ENCODE results near the gene STK11IP. TPM values are rescaled to one million over a fixed set of nuclear protein-coding genes. Genes with fewer than 3 reads are reported as not detected.

The STK11IP gene
- total and polyA plus RNA-seq, 2 of the 13 experiments (the other 11 are each of a cell fraction or from before 2014, with no cell fraction given), result 12.8 to 24.0 TPM

DNA sequence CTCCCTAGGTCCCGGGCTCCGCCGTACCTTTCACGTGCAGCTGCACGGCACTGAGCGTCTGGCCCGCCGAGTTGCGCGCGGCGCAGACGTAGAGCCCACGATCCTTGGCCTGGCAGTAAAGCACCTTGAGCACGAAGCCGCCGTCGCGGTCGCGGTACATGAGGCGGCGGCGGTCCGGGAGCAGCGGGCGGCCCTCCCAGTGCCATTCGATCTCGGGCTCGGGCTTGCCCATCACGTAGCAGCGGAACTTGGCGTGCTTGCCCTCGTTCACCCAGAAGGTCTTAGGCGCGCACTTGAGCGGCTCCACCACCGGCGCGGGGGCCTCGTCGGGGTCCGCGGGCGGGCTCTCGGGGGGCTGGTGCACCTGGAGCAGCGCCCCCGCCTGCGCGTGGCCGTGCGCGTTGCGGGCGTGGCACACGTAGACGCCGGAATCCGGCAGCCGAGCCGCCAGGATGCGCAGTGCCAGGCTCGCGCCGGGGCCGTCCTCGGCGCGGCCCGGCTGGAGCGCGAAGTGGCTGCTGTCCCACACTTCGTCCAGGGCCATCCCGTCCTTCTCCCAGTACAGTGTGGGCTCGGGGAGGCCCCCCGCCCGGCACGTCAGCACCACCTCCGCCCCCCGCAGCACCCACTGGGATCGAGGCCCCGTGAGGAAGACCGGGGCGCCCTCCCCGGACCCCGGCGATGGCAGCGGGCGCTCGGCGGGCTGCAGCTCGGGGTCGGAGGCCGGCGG lies 27.3 kb upstream of the STK11IP start (continued):
- TF ChIP-seq, protein P1, sequence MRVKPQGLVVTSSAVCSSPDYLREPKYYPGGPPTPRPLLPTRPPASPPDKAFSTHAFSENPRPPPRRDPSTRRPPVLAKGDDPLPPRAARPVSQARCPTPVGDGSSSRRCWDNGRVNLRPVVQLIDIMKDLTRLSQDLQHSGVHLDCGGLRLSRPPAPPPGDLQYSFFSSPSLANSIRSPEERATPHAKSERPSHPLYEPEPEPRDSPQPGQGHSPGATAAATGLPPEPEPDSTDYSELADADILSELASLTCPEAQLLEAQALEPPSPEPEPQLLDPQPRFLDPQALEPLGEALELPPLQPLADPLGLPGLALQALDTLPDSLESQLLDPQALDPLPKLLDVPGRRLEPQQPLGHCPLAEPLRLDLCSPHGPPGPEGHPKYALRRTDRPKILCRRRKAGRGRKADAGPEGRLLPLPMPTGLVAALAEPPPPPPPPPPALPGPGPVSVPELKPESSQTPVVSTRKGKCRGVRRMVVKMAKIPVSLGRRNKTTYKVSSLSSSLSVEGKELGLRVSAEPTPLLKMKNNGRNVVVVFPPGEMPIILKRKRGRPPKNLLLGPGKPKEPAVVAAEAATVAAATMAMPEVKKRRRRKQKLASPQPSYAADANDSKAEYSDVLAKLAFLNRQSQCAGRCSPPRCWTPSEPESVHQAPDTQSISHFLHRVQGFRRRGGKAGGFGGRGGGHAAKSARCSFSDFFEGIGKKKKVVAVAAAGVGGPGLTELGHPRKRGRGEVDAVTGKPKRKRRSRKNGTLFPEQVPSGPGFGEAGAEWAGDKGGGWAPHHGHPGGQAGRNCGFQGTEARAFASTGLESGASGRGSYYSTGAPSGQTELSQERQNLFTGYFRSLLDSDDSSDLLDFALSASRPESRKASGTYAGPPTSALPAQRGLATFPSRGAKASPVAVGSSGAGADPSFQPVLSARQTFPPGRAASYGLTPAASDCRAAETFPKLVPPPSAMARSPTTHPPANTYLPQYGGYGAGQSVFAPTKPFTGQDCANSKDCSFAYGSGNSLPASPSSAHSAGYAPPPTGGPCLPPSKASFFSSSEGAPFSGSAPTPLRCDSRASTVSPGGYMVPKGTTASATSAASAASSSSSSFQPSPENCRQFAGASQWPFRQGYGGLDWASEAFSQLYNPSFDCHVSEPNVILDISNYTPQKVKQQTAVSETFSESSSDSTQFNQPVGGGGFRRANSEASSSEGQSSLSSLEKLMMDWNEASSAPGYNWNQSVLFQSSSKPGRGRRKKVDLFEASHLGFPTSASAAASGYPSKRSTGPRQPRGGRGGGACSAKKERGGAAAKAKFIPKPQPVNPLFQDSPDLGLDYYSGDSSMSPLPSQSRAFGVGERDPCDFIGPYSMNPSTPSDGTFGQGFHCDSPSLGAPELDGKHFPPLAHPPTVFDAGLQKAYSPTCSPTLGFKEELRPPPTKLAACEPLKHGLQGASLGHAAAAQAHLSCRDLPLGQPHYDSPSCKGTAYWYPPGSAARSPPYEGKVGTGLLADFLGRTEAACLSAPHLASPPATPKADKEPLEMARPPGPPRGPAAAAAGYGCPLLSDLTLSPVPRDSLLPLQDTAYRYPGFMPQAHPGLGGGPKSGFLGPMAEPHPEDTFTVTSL (CRISPR knock-in tag; IDR thresholded peaks at IDR 0.05; ENCODE audit: borderline replicate concordance), result 0 out of 2 replicates have a peak, but pooled peaks have one; percentile 12
- TF ChIP-seq ADNP (CRISPR knock-in tag; IDR thresholded peaks at IDR 0.05) (no peak), ZNF619 (CRISPR knock-in tag; IDR thresholded peaks at IDR 0.05) (peak; percentile 62; the same call in 1 of the 2 replicates), SALL2 (CRISPR knock-in tag; IDR thresholded peaks at IDR 0.05) (no peak; the same call in 1 of the 2 replicates), CAMTA2 (CRISPR knock-in tag; IDR thresholded peaks at IDR 0.05; ENCODE audit: borderline replicate concordance) (0 out of 2 replicates have a peak, but pooled peaks have one; percentile 22), KAT2B (IDR thresholded peaks at IDR 0.05; ENCODE audit: borderline replicate concordance, low read depth, low read length) (no peak), MZF1 (CRISPR knock-in tag; IDR thresholded peaks at IDR 0.05; ENCODE audit: borderline replicate concordance) (no peak), ZNF329 (CRISPR knock-in tag; IDR thresholded peaks at IDR 0.05; ENCODE audit: low read depth) (peak; percentile 48; the same call in 1 of the 2 replicates), MAZ (IDR thresholded peaks at IDR 0.05; ENCODE audit: borderline replicate concordance, low read depth, low read length) (no peak), MAZ (CRISPR knock-in tag; IDR thresholded peaks at IDR 0.05; ENCODE audit: low read depth) (peak; percentile 63; the same call in 1 of the 2 replicates), ZNF775 (CRISPR knock-in tag; IDR thresholded peaks at IDR 0.05; ENCODE audit: borderline replicate concordance) (no peak), DMAP1 (CRISPR knock-in tag; IDR thresholded peaks at IDR 0.05) (peak; percentile 38; the same call in 1 of the 2 replicates), TSC22D2 (CRISPR knock-in tag; IDR thresholded peaks at IDR 0.05; ENCODE audit: borderline replicate concordance) (peak; percentile 37; the same call in 1 of the 2 replicates), ZNF703 (CRISPR knock-in tag; IDR thresholded peaks at IDR 0.05; ENCODE audit: borderline replicate concordance) (no peak), MTF1 (CRISPR knock-in tag; IDR thresholded peaks at IDR 0.05) (no peak), YEATS2 (CRISPR knock-in tag; IDR thresholded peaks at IDR 0.05; ENCODE audit: borderline replicate concordance) (0 out of 2 replicates have a peak, but pooled peaks have one; percentile 31), AKNA (CRISPR knock-in tag; IDR thresholded peaks at IDR 0.05; ENCODE audit: borderline replicate concordance) (no peak), EZH2 (conservative IDR thresholded peaks at IDR 0.05; ENCODE audit: low read depth, low read length) (no peak)

Measured in HepG2 (cell line).